HG02798 (cell line): ENCODE results near the gene CAPN7.

Experiments
- ATAC-seq: cut with Tn5 transposase; IDR thresholded peaks from one replicate; pipeline ENCODE4 v1.9.1; 2021; ENCODE audit warnings: mild to moderate bottlenecking; ENCODE audit not compliant: unreplicated experiment, poor library complexity

The CAPN7 gene

GRCh38 chr3:15198686-15199085 is 7.4 kb upstream of the CAPN7 start:
- no peak for ATAC-seq

DNA sequence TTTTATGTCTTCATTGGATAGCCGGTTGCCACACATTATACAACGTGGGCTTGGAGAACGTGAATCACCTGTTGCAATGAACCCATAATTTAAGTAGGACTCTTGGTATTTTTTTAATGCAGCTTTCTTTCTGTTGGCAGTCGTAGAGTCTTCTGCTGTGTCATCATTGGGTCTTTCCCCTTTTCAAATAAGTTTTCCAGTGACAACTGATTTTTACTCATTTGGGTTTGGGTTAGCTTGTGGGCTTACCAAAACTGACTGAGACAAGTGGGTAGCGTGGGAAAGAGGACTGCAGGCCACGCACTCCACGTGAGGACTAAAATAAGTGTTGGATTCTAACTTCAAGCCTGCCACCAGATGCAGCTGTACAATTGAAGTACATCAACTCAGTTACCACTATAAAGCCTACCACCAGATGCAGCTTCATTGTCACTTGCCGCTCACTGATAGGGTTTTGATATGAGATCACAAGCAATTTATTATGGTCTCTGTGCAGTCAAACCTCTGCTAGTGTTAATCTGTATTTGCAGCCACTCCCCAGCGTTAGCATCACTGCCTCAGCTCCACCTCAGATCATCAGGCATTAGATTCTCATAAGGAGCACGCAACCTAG is 6.4 kb upstream of the CAPN7 start:
- ATAC-seq: no peak

DNA sequence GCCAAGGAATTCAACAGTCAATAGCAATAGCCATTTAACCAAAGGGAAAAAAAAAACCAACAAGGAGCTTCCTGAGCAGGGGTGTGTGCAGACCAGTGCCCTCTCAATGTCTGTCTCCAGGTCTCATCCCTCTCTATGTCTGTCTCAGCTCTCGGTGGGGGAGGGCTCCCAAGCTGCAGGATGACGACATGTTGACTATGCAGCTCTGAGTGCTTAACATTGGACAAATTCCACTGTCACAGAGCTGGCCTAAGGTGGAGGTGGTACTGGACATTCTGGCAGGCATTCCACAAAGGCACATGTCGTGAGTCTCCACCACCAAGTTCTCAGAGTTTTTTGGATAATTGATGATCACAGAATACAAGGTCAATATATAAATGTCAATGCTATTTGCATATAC is 2.0 kb upstream of the CAPN7 start:
- ATAC-seq: no peak

- ATAC-seq: no peak
Observed at GRCh38 chr3:15205482-15205933, 538 bp upstream of the CAPN7 start.

GRCh38 chr3:15206662-15207576 is 873 bp downstream of the CAPN7 start:
- ATAC-seq: peak; percentile 20

DNA sequence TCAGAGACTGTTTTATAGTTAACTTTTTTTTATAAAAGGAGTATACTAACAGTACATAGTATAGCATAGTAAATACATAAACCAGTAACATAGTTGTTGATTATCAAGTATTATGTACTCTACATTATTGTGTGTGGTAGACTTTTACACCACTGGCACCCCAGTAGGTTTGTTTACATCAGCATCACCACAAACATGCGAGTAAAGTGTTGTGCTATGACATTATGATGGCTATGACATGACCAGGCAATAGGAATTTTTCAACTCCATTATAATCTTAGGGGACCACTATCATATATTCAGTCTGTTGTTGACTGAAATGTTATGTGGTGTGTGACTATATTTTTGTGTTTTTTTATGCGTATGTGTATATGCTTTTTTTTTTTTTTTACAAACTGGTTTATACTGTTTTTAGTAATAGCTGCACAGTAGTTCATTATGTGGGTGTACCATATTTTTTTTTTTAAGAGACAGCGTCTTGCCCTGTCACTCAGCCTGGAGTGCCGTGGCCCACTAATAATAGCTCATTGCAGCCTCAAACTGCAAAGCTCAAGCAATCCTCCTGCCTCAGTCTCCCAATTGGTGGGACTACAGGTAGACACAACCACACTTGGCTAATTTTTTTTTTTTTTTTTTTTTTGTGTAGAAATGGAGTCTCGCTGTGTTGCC is 1.9 kb downstream of the CAPN7 start:
- ATAC-seq: no peak

GRCh38 chr3:15211937-15212336 is 5.9 kb downstream of the CAPN7 start:
- ATAC-seq: no peak

DNA sequence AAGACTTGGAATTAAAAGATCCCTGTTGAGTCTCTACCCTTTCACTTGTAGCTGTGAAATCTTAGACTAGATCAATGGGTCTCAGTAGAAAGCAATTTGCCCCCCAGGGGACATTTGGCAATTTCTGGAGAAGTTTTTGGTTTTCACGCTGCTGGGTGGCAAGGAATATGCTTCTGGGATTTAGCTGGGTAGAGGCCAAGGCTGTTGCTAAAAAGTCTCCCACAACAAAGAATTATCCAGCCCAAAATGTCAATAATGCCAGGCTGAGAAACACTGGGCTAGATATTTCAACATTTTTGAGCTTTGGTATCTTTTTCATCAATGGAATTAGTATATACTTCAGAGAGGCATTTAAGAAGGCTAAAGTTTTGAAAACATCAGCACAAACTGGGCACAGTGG is 8.7 kb downstream of the CAPN7 start:
- ATAC-seq: no peak

DNA sequence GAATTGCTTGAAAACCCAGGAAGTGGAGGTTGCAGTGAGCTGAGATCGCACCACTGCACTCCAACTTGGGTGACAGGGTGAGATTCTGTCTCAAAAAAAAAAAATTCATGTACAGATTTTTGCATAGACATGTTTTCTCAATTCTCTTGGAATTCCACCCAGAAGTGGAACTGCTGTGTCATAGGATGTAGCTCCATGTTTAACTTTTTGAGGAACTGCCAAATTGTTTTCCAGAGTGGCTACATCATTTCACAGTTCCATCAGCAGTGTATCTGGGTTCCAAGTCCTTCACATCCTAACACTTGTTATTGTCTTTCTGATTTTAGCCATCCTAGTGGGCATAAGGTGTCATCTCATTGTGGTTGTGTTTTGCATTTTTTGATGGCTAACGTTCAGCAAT is 9.9 kb downstream of the CAPN7 start:
- no peak for ATAC-seq

DNA sequence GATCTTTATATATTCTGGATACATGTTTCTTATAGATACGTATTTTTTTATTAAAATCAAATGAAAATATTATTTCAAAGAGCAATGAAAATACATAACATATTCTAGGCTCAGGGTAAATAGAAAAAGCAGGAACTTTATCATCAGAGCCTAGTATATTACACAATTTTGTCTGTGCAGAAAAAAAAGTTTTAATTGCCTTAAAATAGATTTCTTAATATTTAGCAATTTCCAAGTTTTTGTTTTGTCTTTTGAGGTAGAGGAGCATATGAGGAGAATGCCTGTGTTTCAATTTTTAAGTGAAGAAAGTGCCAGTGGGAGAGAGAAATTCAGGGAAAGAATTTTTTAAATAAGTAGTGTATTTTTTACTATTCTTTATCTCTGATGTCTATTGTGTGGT is 10.5 kb downstream of the CAPN7 start:
- no peak for ATAC-seq

DNA sequence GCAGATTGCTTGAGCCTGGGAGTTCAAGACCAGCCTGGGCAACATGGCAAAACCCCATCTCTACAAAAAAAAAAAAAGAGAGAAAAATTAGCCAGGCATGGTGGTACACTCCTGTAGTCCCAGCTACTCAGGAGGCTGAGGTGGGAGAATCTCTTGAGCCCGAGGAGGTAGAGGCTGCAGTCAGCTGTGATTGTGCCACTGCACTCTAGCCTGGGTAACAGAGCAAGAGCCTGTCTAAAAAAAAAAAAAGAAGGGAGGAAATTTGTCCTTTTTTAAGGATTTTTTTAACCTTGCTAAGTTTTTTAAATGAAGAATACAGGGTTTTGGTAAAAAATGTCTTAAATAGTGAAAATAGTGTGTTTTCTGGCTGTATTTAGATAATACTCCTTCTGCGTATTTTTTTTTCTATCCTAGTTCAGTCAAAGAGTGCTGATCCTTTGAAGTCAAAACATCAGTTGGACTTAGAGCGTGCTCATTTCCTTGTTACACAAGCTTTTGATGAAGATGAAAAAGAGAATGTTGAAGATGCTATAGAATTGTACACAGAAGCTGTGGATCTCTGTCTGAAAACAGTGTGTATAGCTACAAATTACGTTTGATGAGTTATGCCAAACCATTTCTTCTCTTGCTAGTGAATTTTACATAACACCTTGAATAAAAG is 11.1 kb downstream of the CAPN7 start:
- no peak for ATAC-seq

- no peak for ATAC-seq
Observed at GRCh38 chr3:15217841-15218267, 11.8 kb downstream of the CAPN7 start.

GRCh38 chr3:15218689-15219088 is 12.6 kb downstream of the CAPN7 start:
- no peak for ATAC-seq

DNA sequence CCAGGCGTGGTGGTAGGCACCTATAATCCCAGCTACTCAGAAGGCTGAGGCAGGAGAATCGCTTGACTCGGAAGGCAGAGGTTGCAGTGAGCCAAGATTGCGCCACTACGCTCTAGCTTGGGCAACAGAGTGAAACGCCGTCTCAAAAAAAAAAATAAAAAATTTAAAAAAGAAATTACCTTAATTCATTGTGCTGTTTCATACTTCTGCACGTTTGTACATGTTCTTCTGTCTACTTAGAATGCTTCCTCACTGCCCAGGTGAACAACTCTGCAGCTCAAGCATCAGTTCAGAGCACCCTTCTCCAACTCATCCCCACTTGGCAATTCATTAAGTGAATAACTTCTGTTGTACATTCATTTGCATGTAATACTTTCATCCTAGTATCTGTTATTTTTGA is 14.0 kb downstream of the CAPN7 start:
- ATAC-seq: no peak

DNA sequence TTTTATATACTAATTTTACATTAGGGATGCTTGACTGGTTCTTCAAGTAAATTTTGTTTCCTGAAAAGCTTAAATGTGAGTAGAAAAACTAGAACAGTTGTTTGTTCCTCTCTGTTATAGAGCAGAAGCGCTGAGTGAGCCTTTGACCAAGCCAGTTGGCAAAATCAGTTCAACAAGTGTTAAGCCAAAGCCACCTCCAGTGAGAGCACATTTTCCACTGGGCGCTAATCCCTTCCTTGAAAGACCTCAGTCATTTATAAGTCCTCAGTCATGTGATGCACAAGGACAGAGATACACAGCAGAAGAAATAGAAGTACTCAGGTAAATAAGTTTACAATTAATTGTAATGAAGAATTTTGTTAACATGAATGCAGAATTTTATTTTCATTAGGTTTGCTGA is 14.6 kb downstream of the CAPN7 start:
- no peak for ATAC-seq

- ATAC-seq: no peak
Observed at GRCh38 chr3:15221574-15222217, 15.7 kb downstream of the CAPN7 start.

GRCh38 chr3:15223685-15224572 is 17.9 kb downstream of the CAPN7 start:
- no peak for ATAC-seq

DNA sequence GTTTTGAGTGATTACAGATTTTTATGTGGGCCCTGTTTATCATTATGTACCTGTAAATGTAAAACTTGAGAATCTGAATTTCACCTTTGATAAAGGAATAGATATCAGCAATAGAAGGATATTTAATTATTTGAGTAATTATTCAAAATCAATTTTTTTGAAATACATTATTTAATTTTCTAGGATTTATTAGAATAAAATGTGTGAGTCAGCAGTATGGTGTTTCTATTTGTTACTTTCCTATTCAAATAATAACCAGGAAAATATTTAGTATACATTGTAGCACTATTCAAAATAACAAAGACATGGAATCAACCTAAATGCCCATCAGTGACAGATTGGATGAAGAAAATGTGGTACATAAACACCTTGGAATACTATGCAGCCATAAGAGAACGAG is 22.1 kb downstream of the CAPN7 start:
- no peak for ATAC-seq

DNA sequence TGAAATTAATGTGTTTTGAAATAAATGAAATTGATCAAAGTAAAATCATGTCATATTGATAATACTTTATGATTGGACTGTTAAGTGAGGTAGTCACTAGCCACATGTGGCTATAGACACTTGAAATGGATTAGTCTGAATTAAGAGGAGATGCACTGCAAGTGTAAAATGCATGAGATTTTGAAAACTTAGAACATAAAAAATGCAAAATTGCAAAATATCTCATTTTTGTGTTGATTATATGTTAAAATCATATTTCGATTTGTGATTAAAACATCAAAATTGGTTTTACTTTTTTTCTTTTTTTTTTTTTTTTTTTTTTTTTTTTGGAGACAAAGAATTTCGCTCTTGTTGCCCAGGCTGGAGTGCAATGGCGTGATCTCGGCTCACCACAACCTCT is 23.2 kb downstream of the CAPN7 start:
- no peak for ATAC-seq
